GM19463 (cell line): Measurements from ENCODE around the gene XXYLT1.

Source experiments
- ATAC-seq: cut with Tn5 transposase; IDR thresholded peaks from one replicate; pipeline ENCODE4 v1.9.1; 2021; ENCODE audit warnings: mild to moderate bottlenecking, moderate library complexity; ENCODE audit not compliant: unreplicated experiment

The XXYLT1 gene

GRCh38 chr3:195251336-195252065 lies 19.5 kb downstream of the XXYLT1 start:
- ATAC-seq: peak; percentile 50

- ATAC-seq: no peak
Measured at GRCh38 chr3:195250473-195251251, 20.3 kb downstream of the XXYLT1 start.

GRCh38 chr3:195249858-195250464 lies 21.0 kb downstream of the XXYLT1 start:
- ATAC-seq: no peak

- no peak for ATAC-seq
Measured at GRCh38 chr3:195249057-195249770, 21.7 kb downstream of the XXYLT1 start.

GRCh38 chr3:195248281-195248680 lies 22.7 kb downstream of the XXYLT1 start:
- no peak for ATAC-seq

GRCh38 chr3:195247863-195248189 lies 23.1 kb downstream of the XXYLT1 start:
- ATAC-seq: no peak

- ATAC-seq: no peak
Measured at GRCh38 chr3:195247086-195247862, 23.7 kb downstream of the XXYLT1 start.

- no peak for ATAC-seq
Measured at GRCh38 chr3:195246581-195246995, 24.4 kb downstream of the XXYLT1 start.

- no peak for ATAC-seq
Measured at GRCh38 chr3:195245531-195245951, 25.4 kb downstream of the XXYLT1 start.

- ATAC-seq: no peak
Measured at GRCh38 chr3:195241592-195242355, 29.2 kb downstream of the XXYLT1 start.

GRCh38 chr3:195240939-195241338 lies 30.0 kb downstream of the XXYLT1 start:
- no peak for ATAC-seq

GRCh38 chr3:195240171-195240701 lies 30.7 kb downstream of the XXYLT1 start:
- no peak for ATAC-seq

GRCh38 chr3:195239121-195239520 lies 31.8 kb downstream of the XXYLT1 start:
- no peak for ATAC-seq

- no peak for ATAC-seq
Measured at GRCh38 chr3:195238586-195239118, 32.3 kb downstream of the XXYLT1 start.

- no peak for ATAC-seq
Measured at GRCh38 chr3:195238081-195238571, 32.8 kb downstream of the XXYLT1 start.

GRCh38 chr3:195236801-195237570 lies 34.0 kb downstream of the XXYLT1 start:
- no peak for ATAC-seq

- ATAC-seq: no peak
Measured at GRCh38 chr3:195236076-195236798, 34.7 kb downstream of the XXYLT1 start.

GRCh38 chr3:195230244-195230643 lies 40.7 kb downstream of the XXYLT1 start:
- ATAC-seq: no peak
